Hepatocyte (in vitro differentiated cells): ENCODE results near the gene ZNF496.

ENCODE experiments used
- CTCF ChIP-seq: fragments of 200-600 bp; sonication (generic); IDR thresholded peaks from 2 replicates; pipeline ENCODE4 v1.5.1; 2016; ENCODE audit warnings: antibody characterized with exemption, mild to moderate bottlenecking; ENCODE audit not compliant: poor library complexity
- EZH2phosphoT487 ChIP-seq: fragments of 200-600 bp; sonication (generic); IDR thresholded peaks from one replicate; pipeline ENCODE4 v1.6.1; 2018; ENCODE audit warnings: antibody characterized with exemption, mild to moderate bottlenecking, low read depth, moderate library complexity; ENCODE audit not compliant: unreplicated experiment, severe bottlenecking

GRCh38 chr1:247301176-247301540 is 30.5 kb downstream of the ZNF496 start:
- TF ChIP-seq CTCF (no peak), EZH2phosphoT487 (no peak)
